Right lobe of liver (tissue), 4 donors: Measurements from ENCODE around the gene FAM184A.

ENCODE experiments used
- POLR2A ChIP-seq: fragments of 450-650 bp; IDR thresholded peaks from one replicate; pipeline ENCODE4 v1.6.1; 2017; ENCODE audit warnings: antibody characterized with exemption, mild to moderate bottlenecking
- TF ChIP-seq, protein P1 (sequence below), 4 donors: fragments of 200-600 bp in 3 of 4; fragments of 450-650 bp in 1 of 4; IDR thresholded peaks; one replicate each; pipeline versions ENCODE4 v1.5.1 to v1.8.0; 2016 to 2022; ENCODE audit warnings: antibody characterized with exemption in 4 of 4, mild to moderate bottlenecking in 2 of 4
- donor health status: DM: no; HTN: no; CAD: no.
- donor health status: DM: no; HTN: no; CAD: no.
- donor health status: DM: no; HTN: yes; CAD: no.

DNA sequence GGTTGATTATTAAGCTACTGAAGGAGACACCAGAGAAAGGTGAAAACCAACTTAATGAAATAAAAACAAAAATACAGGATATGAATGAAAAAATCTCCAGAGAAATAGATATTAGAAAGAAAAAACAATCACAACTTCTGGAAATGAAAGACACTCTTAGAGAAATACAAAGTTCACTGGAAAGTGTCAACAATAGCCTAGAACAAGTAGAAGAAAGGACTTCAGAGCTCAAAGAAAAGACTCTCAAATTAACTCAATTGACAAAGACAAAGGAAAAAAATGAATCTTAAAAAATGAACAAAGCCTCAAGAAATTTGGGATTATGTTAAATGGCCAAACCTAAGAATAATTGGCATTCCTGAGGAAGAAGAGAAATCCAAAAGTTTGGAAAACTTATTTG, 133.2 kb downstream of the FAM184A start:
- TF ChIP-seq, protein P1, sequence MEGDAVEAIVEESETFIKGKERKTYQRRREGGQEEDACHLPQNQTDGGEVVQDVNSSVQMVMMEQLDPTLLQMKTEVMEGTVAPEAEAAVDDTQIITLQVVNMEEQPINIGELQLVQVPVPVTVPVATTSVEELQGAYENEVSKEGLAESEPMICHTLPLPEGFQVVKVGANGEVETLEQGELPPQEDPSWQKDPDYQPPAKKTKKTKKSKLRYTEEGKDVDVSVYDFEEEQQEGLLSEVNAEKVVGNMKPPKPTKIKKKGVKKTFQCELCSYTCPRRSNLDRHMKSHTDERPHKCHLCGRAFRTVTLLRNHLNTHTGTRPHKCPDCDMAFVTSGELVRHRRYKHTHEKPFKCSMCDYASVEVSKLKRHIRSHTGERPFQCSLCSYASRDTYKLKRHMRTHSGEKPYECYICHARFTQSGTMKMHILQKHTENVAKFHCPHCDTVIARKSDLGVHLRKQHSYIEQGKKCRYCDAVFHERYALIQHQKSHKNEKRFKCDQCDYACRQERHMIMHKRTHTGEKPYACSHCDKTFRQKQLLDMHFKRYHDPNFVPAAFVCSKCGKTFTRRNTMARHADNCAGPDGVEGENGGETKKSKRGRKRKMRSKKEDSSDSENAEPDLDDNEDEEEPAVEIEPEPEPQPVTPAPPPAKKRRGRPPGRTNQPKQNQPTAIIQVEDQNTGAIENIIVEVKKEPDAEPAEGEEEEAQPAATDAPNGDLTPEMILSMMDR (IDR thresholded peaks at IDR 0.05): no peak
- TF ChIP-seq POLR2A: no peak
